ENCODE data around the gene ASB18. TPM values are rescaled to one million over a fixed set of nuclear protein-coding genes. Genes with fewer than 3 reads are reported as not detected.

The ASB18 gene, protein sequence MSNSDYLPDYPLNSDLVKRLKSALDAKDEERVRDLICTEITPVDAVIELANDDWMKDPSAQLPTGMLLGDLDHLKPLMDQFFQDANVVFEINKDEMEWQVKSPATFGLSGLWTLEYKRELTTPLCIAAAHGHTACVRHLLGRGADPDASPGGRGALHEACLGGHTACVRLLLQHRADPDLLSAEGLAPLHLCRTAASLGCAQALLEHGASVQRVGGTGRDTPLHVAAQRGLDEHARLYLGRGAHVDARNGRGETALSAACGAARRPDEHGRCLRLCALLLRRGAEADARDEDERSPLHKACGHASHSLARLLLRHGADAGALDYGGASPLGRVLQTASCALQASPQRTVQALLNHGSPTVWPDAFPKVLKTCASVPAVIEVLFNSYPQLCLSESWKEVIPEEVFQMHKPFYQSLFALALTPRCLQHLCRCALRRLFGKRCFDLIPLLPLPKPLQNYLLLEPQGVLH
- 0.70 TPM for polyA plus RNA-seq (2012; ENCODE audit: insufficient read length, low read depth)

DNA sequence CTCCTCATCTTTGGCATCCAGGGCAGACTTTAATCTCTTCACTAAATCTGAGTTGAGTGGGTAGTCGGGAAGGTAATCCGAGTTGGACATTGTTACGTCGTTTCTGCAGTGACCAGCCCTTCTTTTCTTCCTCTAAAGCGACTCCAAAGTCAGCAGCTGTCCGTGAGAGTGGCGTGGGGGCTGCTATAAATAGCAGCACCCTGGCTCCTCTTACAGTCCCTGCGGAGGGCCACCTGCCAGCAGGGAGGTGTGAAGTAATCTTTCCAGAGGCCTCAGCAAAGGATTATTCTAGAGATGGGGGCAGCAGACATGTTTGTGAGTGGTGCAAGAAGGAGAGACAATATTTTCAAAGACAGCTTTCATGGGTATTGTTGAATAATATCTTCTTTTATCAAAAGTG, at the start of gene ASB18:
TSS of gene ASB18 (minus strand) at position 151 of the 400 bp plus-strand sequence. CDS start at position 90, 61 bp downstream.
- TF ChIP-seq POLR2AphosphoS5 (IDR thresholded peaks at IDR 0.05; ENCODE audit: low read depth, low read length) (no peak), SIN3A (IDR thresholded peaks at IDR 0.05; ENCODE audit: borderline replicate concordance, insufficient read depth, low read length) (no peak), FOXP2 (optimal IDR thresholded peaks at IDR 0.05; ENCODE audit: borderline replicate concordance, extremely low read depth, extremely low read length, insufficient read depth) (no peak), TAF1 (IDR thresholded peaks at IDR 0.05; ENCODE audit: borderline replicate concordance, insufficient read depth, low read length) (no peak)
- TF ChIP-seq, protein P1, sequence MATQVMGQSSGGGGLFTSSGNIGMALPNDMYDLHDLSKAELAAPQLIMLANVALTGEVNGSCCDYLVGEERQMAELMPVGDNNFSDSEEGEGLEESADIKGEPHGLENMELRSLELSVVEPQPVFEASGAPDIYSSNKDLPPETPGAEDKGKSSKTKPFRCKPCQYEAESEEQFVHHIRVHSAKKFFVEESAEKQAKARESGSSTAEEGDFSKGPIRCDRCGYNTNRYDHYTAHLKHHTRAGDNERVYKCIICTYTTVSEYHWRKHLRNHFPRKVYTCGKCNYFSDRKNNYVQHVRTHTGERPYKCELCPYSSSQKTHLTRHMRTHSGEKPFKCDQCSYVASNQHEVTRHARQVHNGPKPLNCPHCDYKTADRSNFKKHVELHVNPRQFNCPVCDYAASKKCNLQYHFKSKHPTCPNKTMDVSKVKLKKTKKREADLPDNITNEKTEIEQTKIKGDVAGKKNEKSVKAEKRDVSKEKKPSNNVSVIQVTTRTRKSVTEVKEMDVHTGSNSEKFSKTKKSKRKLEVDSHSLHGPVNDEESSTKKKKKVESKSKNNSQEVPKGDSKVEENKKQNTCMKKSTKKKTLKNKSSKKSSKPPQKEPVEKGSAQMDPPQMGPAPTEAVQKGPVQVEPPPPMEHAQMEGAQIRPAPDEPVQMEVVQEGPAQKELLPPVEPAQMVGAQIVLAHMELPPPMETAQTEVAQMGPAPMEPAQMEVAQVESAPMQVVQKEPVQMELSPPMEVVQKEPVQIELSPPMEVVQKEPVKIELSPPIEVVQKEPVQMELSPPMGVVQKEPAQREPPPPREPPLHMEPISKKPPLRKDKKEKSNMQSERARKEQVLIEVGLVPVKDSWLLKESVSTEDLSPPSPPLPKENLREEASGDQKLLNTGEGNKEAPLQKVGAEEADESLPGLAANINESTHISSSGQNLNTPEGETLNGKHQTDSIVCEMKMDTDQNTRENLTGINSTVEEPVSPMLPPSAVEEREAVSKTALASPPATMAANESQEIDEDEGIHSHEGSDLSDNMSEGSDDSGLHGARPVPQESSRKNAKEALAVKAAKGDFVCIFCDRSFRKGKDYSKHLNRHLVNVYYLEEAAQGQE (IDR thresholded peaks at IDR 0.05; ENCODE audit: insufficient read depth in 1 of 2, low read depth in 2 of 2, low read length in 2 of 2), result no peak

DNA sequence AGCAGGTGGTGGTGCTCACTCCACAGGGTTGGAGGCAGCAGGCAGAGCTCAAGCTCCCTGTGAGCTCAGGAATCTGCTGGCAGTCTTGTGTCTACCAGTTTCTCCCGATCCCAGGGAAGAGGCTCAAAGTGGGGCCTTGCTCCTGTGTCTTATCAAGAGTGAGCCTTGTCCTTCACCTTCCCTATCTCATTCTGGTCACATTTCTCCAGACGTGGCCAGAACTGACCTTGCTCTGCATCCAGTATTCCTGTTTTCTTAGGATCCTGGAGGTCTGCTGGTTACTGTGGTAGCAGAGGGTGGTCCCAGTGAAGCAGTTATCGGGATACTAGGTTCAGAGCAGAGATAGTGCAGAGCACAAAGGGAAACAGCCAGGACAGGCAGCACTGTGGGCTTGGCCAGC, 47.1 kb upstream of the ASB18 start:
- TF ChIP-seq, protein P1 (IDR thresholded peaks at IDR 0.05; ENCODE audit: insufficient read depth in 1 of 2, low read depth in 2 of 2, low read length in 2 of 2), result no peak
- TF ChIP-seq SIN3A (IDR thresholded peaks at IDR 0.05; ENCODE audit: borderline replicate concordance, insufficient read depth, low read length) (no peak), POLR2AphosphoS5 (IDR thresholded peaks at IDR 0.05; ENCODE audit: low read depth, low read length) (no peak), TAF1 (IDR thresholded peaks at IDR 0.05; ENCODE audit: borderline replicate concordance, insufficient read depth, low read length) (no peak), FOXP2 (optimal IDR thresholded peaks at IDR 0.05; ENCODE audit: borderline replicate concordance, extremely low read depth, extremely low read length, insufficient read depth) (no peak)

DNA sequence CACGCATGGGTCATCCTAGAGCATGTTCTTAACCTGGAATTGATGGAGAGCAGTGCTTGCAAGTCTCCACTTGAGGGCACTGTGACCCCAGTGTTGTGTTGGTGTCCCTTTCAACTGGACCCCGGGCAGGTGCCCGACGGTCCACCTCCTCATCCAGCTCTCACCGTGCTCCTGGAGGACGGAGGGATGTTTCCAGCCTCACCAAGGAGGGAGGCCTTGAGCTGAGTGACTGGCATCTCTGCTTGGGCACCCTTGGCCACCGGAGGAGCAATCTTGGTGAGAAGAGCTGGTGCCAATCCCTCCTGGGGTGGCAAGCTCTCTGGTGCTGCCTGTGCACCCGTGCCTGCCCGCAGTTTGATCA, 45.4 kb upstream of the ASB18 start:
- TF ChIP-seq, protein P1 (IDR thresholded peaks at IDR 0.05; ENCODE audit: insufficient read depth in 1 of 2, low read depth in 2 of 2, low read length in 2 of 2), result no peak
- TF ChIP-seq POLR2AphosphoS5 (IDR thresholded peaks at IDR 0.05; ENCODE audit: low read depth, low read length), result no peak
- TF ChIP-seq SIN3A (IDR thresholded peaks at IDR 0.05; ENCODE audit: borderline replicate concordance, insufficient read depth, low read length), result no peak

DNA sequence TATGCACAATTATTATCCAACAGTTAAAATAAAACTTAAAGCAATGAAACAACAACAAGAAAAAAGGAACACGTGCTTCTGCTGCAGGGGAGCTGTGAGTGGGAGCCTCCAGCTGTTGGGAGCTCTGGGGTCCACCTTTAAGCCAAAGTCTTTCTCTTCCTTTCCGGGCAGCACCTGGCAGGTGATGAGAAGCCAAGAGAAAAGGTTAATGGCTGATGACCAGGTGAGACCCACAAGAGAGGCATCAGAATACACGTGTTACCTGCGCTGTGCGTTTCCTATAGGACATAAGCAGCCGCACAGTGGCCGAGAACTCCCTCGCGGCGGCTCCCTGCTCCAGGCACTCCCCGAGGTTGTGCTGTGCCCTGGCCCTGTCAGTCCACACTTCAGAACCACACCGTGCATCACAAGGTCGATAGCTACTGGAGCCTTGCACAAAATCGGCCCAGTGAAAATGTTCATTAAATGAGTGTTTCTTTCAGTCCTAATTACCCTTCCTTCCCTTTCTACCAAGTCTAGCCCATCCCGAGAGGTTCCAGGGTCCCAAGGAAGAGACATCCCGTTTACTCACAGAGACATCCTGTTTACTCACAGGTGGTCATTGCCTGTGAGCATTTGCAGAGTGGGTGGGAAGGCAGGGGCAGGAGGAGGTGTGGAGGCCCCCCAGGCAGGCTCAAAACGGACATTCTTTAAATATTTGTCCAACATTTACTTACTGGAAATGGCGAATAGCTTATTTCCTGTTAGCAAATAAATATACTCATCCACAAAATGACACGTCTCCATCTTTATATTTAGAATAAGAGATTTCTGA, 44.9 kb upstream of the ASB18 start:
- no peak for TF ChIP-seq SIN3A (IDR thresholded peaks at IDR 0.05; ENCODE audit: borderline replicate concordance, insufficient read depth, low read length)
- TF ChIP-seq, protein P1 (IDR thresholded peaks at IDR 0.05; ENCODE audit: insufficient read depth in 1 of 2, low read depth in 2 of 2, low read length in 2 of 2), result no peak
- TF ChIP-seq FOXP2 (optimal IDR thresholded peaks at IDR 0.05; ENCODE audit: borderline replicate concordance, extremely low read depth, extremely low read length, insufficient read depth), result no peak
- no peak for TF ChIP-seq TAF1 (IDR thresholded peaks at IDR 0.05; ENCODE audit: borderline replicate concordance, insufficient read depth, low read length)
- no peak for TF ChIP-seq POLR2AphosphoS5 (IDR thresholded peaks at IDR 0.05; ENCODE audit: low read depth, low read length)
